GM12875 (cell line): Measurements from ENCODE around the gene RPL10.
A peak's percentile ranks its signal among the peaks of the same experiment; 100 is the strongest.

Source experiments
- H3K4me3 ChIP-seq: one replicate; pipeline ENCODE4 v1.5.1; 2011; ENCODE audit warnings: low read depth, low read length, control low read depth
- CTCF ChIP-seq: IDR thresholded peaks from 2 replicates; pipeline ENCODE4 v1.5.1; 2011; ENCODE audit warnings: low read depth, mild to moderate bottlenecking, control low read depth, inconsistent platforms, low read length, moderate library complexity, borderline replicate concordance; ENCODE audit not compliant: insufficient read depth

Gene RPL10

GRCh38 chrX:154443479-154443910 is 45.3 kb downstream of the RPL10 start:
- TF ChIP-seq CTCF: no peak
- peak overlapping the region; percentile 29 for H3K4me3 ChIP-seq

- no peak for TF ChIP-seq CTCF
- H3K4me3 ChIP-seq: peak within 1 kb of the TSS; percentile 73
Observed at GRCh38 chrX:154443992-154444754, 46.0 kb downstream of the RPL10 start, which contains the start of gene FAM50A. Gene FAM50A, plus strand, starts transcription at chrX:154444141. Its CDS starts 95 bp downstream, at chrX:154444236.

- H3K4me3 ChIP-seq: peak overlapping the region; percentile 73
- no peak for TF ChIP-seq CTCF
Observed at GRCh38 chrX:154444755-154445246, 46.6 kb downstream of the RPL10 start.

GRCh38 chrX:154445776-154446175 is 47.6 kb downstream of the RPL10 start:
- H3K4me3 ChIP-seq: no peak overlapping the region
- TF ChIP-seq CTCF: no peak

- TF ChIP-seq CTCF: no peak
- no peak overlapping the region for H3K4me3 ChIP-seq
Observed at GRCh38 chrX:154446430-154446829, 48.3 kb downstream of the RPL10 start.

GRCh38 chrX:154448484-154448883 is 50.3 kb downstream of the RPL10 start:
- no peak for TF ChIP-seq CTCF
- no peak overlapping the region for H3K4me3 ChIP-seq

- H3K4me3 ChIP-seq: no peak overlapping the region
- TF ChIP-seq CTCF: no peak
Observed at GRCh38 chrX:154449618-154450017, 51.4 kb downstream of the RPL10 start.
